ENCODE data around the gene BLACAT1. TPM values are rescaled to one million over a fixed set of nuclear protein-coding genes. Genes with fewer than 3 reads are reported as not detected.

The BLACAT1 gene
- total and polyA plus RNA-seq, 2 of the 8 experiments (the other 6 are each of a cell fraction or from before 2014, with no cell fraction given), result 3.5 to 10.5 TPM

- no peak for TF ChIP-seq TCF12 (IDR thresholded peaks at IDR 0.05; ENCODE audit: low read depth, low read length)
- no peak for TF ChIP-seq CTBP2 (IDR thresholded peaks at IDR 0.05; ENCODE audit: borderline replicate concordance, insufficient read depth, insufficient read length, low read length)
- no peak for TF ChIP-seq GABPA (IDR thresholded peaks at IDR 0.05; ENCODE audit: borderline replicate concordance, insufficient read depth, low read length)
- TF ChIP-seq SUZ12 (IDR thresholded peaks at IDR 0.05; ENCODE audit: low read length), result no peak
- TF ChIP-seq ASH2L (IDR thresholded peaks at IDR 0.05; ENCODE audit: low read length), result no peak
Measured at GRCh38 chr1:205432116-205432515, 23.7 kb downstream of the BLACAT1 start (continued).
